ENCODE measurements around the gene EPB41L1. TPM values are rescaled to one million over a fixed set of nuclear protein-coding genes. Genes with fewer than 3 reads are reported as not detected.
A peak's percentile ranks its signal among the peaks of the same experiment; 100 is the strongest.

The EPB41L1 gene
- total and polyA plus RNA-seq, 4 donors, result 13.5 to 61.9 (median 32.8) TPM

GRCh38 chr20:36150489-36150846, 4.1 kb upstream of the EPB41L1 start:
- H3K9ac ChIP-seq (ENCODE audit: insufficient read depth in 1 of 2, low read length in 2 of 2), result no peak overlapping the region
- DNase-seq (no peak), ATAC-seq (ENCODE audit: insufficient read depth, low FRiP score) (no peak)

GRCh38 chr20:36150847-36151539, 3.5 kb upstream of the EPB41L1 start:
- Histone ChIP-seq H3K9me3 (ENCODE audit: control insufficient read depth in 4 of 4, insufficient read depth in 3 of 4, low read length in 3 of 4) (no peaks in the 10 kb centered on the region), H3K4me3 (no peak overlapping the region), H3K27ac (ENCODE audit: low read depth in 1 of 2, low read length in 1 of 2) (no peak overlapping the region), H3K36me3 (ENCODE audit: control insufficient read depth in 4 of 4, insufficient read depth in 4 of 4, low read length in 4 of 4) (no peaks in the 10 kb centered on the region), H3K9ac (ENCODE audit: insufficient read depth in 1 of 2, low read length in 2 of 2) (no peak overlapping the region), H3K4me1 (ENCODE audit: control insufficient read depth in 5 of 5, insufficient read depth in 5 of 5, low read length in 5 of 5) (peaks cover 0 to 18% (median 4%) of the 10 kb centered on the region in 5 donors), H3K27me3 (ENCODE audit: control insufficient read depth in 3 of 3, insufficient read depth in 3 of 3, low read length in 2 of 3) (no peaks in the 10 kb centered on the region)
- WGBS, 2 donors, result 71 to 80% methylated on average over 4 of the region's 4 CpGs
- TF ChIP-seq, protein P1, sequence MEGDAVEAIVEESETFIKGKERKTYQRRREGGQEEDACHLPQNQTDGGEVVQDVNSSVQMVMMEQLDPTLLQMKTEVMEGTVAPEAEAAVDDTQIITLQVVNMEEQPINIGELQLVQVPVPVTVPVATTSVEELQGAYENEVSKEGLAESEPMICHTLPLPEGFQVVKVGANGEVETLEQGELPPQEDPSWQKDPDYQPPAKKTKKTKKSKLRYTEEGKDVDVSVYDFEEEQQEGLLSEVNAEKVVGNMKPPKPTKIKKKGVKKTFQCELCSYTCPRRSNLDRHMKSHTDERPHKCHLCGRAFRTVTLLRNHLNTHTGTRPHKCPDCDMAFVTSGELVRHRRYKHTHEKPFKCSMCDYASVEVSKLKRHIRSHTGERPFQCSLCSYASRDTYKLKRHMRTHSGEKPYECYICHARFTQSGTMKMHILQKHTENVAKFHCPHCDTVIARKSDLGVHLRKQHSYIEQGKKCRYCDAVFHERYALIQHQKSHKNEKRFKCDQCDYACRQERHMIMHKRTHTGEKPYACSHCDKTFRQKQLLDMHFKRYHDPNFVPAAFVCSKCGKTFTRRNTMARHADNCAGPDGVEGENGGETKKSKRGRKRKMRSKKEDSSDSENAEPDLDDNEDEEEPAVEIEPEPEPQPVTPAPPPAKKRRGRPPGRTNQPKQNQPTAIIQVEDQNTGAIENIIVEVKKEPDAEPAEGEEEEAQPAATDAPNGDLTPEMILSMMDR (IDR thresholded peaks at IDR 0.05; ENCODE audit: control extremely low read depth, extremely low read depth), result no peak
- DNase-seq (no peak), ATAC-seq (ENCODE audit: insufficient read depth, low FRiP score) (no peak)

More at GRCh38 chr20:36150489-36150846, 4.1 kb upstream of the EPB41L1 start:
- no peaks in the 10 kb centered on the region for H3K9me3 ChIP-seq (ENCODE audit: control insufficient read depth in 4 of 4, insufficient read depth in 3 of 4, low read length in 3 of 4)
- WGBS, 2 donors, result 94 to 95% methylated on average over 3 of the region's 3 CpGs
- no peaks in the 10 kb centered on the region for H3K36me3 ChIP-seq (ENCODE audit: control insufficient read depth in 4 of 4, insufficient read depth in 4 of 4, low read length in 4 of 4)
- TF ChIP-seq, protein P1 (IDR thresholded peaks at IDR 0.05; ENCODE audit: control extremely low read depth, extremely low read depth), result no peak
- H3K27ac ChIP-seq (ENCODE audit: low read depth in 1 of 2, low read length in 1 of 2), result no peak overlapping the region
- no peaks in the 10 kb centered on the region for H3K27me3 ChIP-seq (ENCODE audit: control insufficient read depth in 3 of 3, insufficient read depth in 3 of 3, low read length in 2 of 3)
- H3K4me3 ChIP-seq, result no peak overlapping the region
- H3K4me1 ChIP-seq (ENCODE audit: control insufficient read depth in 5 of 5, insufficient read depth in 5 of 5, low read length in 5 of 5), result peaks cover 0 to 18% (median 5%) of the 10 kb centered on the region in 5 donors

DNA sequence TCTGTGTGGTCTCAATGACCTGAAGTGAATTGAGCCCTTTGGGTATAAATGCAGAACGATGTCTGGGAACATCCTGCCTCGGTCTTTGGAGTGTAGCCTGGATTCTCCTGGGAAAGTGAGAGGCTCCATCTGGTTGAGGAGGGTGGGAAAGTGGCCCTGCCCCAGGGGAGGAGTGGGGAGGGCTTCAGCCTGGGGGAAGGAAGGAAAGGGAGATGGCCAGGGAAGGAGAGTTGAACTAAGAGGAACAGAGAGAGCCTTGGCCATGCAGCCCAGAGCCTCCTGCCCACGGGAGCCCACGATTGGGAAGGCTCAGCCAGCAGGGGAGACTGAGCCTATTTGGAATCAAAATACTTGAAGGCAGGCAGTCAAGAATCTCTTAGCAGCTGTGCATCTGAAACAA, 2.3 kb upstream of the EPB41L1 start:
- Histone ChIP-seq H3K27ac (ENCODE audit: low read depth in 1 of 2, low read length in 1 of 2) (no peak overlapping the region), H3K4me3 (no peak overlapping the region), H3K9me3 (ENCODE audit: control insufficient read depth in 4 of 4, insufficient read depth in 3 of 4, low read length in 3 of 4) (no peaks in the 10 kb centered on the region), H3K4me1 (ENCODE audit: control insufficient read depth in 5 of 5, insufficient read depth in 5 of 5, low read length in 5 of 5) (peaks cover 0 to 18% (median 4%) of the 10 kb centered on the region in 5 donors), H3K27me3 (ENCODE audit: control insufficient read depth in 3 of 3, insufficient read depth in 3 of 3, low read length in 2 of 3) (no peaks in the 10 kb centered on the region), H3K9ac (ENCODE audit: insufficient read depth in 1 of 2, low read length in 2 of 2) (peak overlapping the region in 1 of 2 donors; percentile 13), H3K36me3 (ENCODE audit: control insufficient read depth in 4 of 4, insufficient read depth in 4 of 4, low read length in 4 of 4) (no peaks in the 10 kb centered on the region)
- TF ChIP-seq, protein P1 (IDR thresholded peaks at IDR 0.05; ENCODE audit: control extremely low read depth, extremely low read depth), result no peak
- DNase-seq, result peak; percentile 30 to 63 (median 39)
- 60 to 70% methylated on average over 4 of the region's 4 CpGs for WGBS, 2 donors
- ATAC-seq (ENCODE audit: insufficient read depth, low FRiP score), result no peak

Data from lung (tissue), 12 donors.